Lower leg skin (tissue), 4 donors: ENCODE results near the gene BCL11A. TPM values are rescaled to one million over a fixed set of nuclear protein-coding genes. Genes with fewer than 3 reads are reported as not detected.

Experiments used
- DNase-seq, 2 donors: peaks; one replicate each; pipeline ENCODE4 v3.0.0-alpha.2; 2019; ENCODE audit warnings: low spot score in 2 of 2
- H3K4me3 ChIP-seq: fragments of 200-600 bp; sonication (generic); 2 replicates; pipeline ENCODE4 v1.5.1; 2017; ENCODE audit warnings: mild to moderate bottlenecking, low read depth; ENCODE audit not compliant: poor library complexity, severe bottlenecking
- POLR2A ChIP-seq, 2 donors: fragments of 450-650 bp; IDR thresholded peaks; one replicate each; pipeline ENCODE4 v1.6.1; 2016 to 2017; ENCODE audit warnings: antibody characterized with exemption in 2 of 2, mild to moderate bottlenecking in 1 of 2, moderate library complexity in 1 of 2
- WGBS, 2 donors: methylation state at CpG; one replicate each; pipeline ENCODE4 v1.1.5; 2018; 5-methylcytosine and 5-hydroxymethylcytosine counted together
- intact Hi-C: fragments of 100-400 bp; cut with DNase I; formaldehyde crosslinking; loops from one replicate; pipeline ENCODE4 v1.15.0; 2023; ENCODE audit warnings: low total_unique reads
- total RNA-seq, 4 donors: library from RNA; depleted of rRNA; stranded (reverse); fragments of >200 nt; gene quantifications; one replicate each; pipeline ENCODE4 v1.1.0, GENCODE V29; 2016
- TF ChIP-seq, protein P1 (sequence below), 3 donors: fragments of 450-650 bp; IDR thresholded peaks; one replicate each; pipeline ENCODE4 v1.5.1; 2016; ENCODE audit warnings: antibody characterized with exemption in 3 of 3, mild to moderate bottlenecking in 3 of 3, moderate library complexity in 2 of 3

The BCL11A gene
- total RNA-seq, 4 donors from 2014 or later, result 62.8 to 94.4 (median 71.5) TPM

DNA sequence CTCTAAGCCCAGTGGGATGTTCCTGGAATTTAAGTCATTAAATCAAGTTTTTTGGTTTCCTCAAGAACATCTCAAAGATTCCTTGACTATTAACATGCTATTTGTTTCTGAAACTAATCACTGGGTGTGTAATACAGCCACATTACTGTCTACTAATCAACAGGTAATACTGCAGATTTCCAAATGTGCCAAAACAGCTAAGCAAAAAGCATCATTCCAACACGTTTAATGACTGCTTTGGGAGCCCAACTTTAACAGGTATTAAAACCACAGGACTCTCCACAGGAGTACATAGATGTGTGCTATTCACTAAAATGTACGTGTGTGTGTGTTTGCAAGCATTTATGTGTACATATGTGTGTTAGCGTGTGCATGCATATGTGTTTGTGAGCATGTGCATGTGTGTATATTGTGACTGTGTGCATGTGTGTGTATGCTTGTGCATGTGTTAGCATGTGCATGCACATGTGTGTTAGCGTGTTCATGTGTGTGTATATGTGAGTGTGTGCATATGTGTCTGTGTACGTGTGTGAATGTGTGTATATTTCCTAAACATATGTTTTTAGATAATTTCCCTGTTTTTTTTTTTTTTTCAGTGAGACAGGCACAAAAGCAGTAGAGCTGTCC, 80.7 kb downstream of the BCL11A start:
- TF ChIP-seq POLR2A (IDR thresholded peaks at IDR 0.05), result no peak
- TF ChIP-seq, protein P1, sequence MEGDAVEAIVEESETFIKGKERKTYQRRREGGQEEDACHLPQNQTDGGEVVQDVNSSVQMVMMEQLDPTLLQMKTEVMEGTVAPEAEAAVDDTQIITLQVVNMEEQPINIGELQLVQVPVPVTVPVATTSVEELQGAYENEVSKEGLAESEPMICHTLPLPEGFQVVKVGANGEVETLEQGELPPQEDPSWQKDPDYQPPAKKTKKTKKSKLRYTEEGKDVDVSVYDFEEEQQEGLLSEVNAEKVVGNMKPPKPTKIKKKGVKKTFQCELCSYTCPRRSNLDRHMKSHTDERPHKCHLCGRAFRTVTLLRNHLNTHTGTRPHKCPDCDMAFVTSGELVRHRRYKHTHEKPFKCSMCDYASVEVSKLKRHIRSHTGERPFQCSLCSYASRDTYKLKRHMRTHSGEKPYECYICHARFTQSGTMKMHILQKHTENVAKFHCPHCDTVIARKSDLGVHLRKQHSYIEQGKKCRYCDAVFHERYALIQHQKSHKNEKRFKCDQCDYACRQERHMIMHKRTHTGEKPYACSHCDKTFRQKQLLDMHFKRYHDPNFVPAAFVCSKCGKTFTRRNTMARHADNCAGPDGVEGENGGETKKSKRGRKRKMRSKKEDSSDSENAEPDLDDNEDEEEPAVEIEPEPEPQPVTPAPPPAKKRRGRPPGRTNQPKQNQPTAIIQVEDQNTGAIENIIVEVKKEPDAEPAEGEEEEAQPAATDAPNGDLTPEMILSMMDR (IDR thresholded peaks at IDR 0.05), result no peak
- intact Hi-C loops, result no loop called here
- WGBS, 2 donors, result 80 to 81% methylated on average over 5 of the region's 5 CpGs
- DNase-seq, result no peak
- no peak overlapping the region for H3K4me3 ChIP-seq

DNA sequence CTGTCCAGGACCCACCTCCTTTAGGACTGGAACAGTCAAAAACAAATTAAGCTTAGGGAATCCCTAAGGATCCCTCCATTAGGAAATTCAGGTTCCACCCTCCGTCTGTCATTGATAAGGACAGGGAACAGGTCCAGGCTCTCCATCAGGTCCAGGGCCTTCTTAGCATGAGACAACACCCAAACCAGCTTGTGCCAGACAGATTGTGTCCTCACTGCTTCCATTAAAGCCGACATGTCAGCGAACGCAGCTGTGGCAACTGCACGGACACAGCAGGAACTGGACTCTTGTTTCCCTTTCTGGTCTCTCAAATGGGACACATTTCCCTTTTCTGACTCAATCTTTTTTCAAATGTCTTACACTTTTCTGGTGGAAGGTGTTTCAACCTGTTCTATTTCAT, 81.4 kb downstream of the BCL11A start:
- H3K4me3 ChIP-seq, result no peak overlapping the region
- no peak for DNase-seq
- TF ChIP-seq, protein P1 (IDR thresholded peaks at IDR 0.05), result no peak
- TF ChIP-seq POLR2A (IDR thresholded peaks at IDR 0.05), result no peak
- intact Hi-C loops, result no loop called here
- 46 to 53% methylated on average over 5 of the region's 5 CpGs for WGBS, 2 donors

DNA sequence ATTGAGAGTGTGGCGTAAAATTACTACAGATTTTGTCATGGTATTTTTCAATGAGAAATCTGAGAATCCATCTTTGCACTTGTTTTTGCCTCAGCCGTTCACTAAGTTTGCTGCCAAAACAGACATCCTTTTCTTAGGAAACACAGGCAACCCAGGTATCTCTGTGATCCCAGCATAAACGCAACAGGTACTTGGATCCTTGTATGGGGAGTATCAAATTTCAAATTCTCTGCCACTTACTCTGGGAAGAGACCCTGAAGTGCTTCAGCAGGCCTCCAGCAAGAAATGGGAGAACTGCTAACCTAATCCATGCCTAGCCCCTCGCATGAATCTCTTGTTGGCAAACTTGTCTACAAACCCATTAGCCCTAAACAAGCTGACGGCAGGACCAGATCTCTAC, 83.1 kb downstream of the BCL11A start:
- no peak for DNase-seq
- intact Hi-C loops, result no loop called here
- WGBS, 2 donors, result 66 to 82% methylated on average over 5 of the region's 5 CpGs
- TF ChIP-seq, protein P1 (IDR thresholded peaks at IDR 0.05), result no peak
- H3K4me3 ChIP-seq, result no peak overlapping the region

DNA sequence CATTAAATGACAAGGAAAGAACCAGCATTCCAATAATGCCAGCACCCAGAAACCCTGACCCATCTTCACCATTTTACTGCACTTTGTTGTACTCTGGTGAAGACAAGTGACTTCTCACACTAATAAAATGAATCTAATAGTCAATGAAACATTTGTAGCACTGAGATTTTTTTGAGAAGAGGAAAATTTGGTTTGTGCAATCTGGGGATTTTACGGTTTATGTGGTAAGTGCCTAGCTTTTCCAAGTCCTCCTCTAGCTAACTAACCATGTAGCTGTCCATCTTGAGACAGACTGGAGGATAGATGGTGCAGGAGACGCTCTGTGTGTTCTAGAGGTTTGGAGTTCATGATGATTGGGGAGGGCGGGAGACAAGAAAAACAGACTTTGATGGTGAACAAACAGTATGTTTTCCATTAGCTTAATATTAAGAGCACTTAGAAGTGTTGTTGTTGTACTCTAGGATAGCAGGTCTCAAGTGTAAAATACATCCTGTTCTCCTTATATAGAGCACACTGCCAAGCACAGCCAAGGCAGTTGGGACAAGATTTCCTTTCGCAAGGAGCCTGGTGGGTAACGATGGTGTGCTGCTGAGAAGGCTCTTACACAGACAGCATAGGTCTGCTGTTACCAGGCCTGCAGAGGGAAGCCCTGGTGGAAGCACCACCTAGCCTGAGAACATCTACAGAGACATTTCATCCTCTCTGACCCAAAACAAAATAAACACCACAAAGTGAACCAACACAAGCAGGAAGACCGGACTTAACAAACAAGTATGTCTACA, 83.7 kb downstream of the BCL11A start:
- no peak for DNase-seq
- no peak for TF ChIP-seq POLR2A (IDR thresholded peaks at IDR 0.05)
- TF ChIP-seq, protein P1 (IDR thresholded peaks at IDR 0.05), result no peak
- intact Hi-C loops, result no loop called here
- H3K4me3 ChIP-seq, result no peak overlapping the region
- WGBS, 2 donors, result 81 to 84% methylated on average over 6 of the region's 6 CpGs

DNA sequence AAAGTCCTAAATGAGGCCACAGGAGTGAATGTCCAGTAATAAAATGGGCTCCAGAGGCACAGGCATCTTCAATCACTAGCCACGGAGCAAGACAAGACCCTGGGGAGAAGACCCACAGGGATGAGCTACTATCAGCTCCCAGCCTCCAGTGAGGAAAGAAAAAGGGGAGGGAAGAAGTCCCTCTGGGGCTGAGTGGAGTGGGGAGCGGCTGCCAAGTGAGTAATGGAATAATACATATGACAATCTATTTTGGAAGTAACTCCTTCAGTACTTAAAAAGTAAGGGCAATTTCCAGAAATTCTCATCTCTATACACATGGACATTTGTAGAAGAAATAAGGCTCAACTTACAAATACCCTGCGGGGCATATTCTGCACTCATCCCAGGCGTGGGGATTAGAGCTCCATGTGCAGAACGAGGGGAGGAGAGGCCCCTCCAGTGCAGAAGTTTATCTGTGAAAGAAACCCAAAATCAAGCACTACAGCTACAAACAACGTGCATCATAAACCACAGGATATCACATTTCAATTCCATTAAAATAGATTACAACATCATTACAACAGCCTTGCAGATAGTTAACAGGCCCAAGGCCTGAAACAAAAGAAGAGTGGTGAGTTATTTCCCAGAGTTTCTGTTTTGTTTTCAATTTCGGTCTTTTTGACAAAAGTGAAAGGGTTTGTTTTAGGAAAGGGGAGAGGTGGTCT, 84.9 kb downstream of the BCL11A start:
- WGBS, 2 donors, result 59 to 60% methylated on average over 7 of the region's 7 CpGs
- intact Hi-C loops, result no loop called here
- no peak for DNase-seq
- TF ChIP-seq POLR2A (IDR thresholded peaks at IDR 0.05), result no peak
- TF ChIP-seq, protein P1 (IDR thresholded peaks at IDR 0.05), result no peak
- no peak overlapping the region for H3K4me3 ChIP-seq
